CD14-positive monocyte (primary cell): ENCODE data around the gene LGI2. TPM values are rescaled to one million over a fixed set of nuclear protein-coding genes. Genes with fewer than 3 reads are reported as not detected.

Experiments used
- DNase-seq, 3 donors: peaks; one replicate each; pipeline ENCODE4 v3.0.0-alpha.2; 2011 to 2022
- H2AFZ ChIP-seq: 2 replicates; pipeline ENCODE4 v1.6.0; 2012; ENCODE audit warnings: mild to moderate bottlenecking, low read depth, low read length, inconsistent platforms; ENCODE audit not compliant: insufficient read depth, poor library complexity, severe bottlenecking
- H3K27ac ChIP-seq, 2 donors: 1 replicate in 1 of 2; 2 replicates in 1 of 2; pipeline ENCODE4 v1.5.1; 2012 to 2013; ENCODE audit warnings: low read length in 2 of 2, control low read depth in 1 of 2, inconsistent platforms in 1 of 2, low read depth in 1 of 2, mild to moderate bottlenecking in 1 of 2
- H3K27me3 ChIP-seq, 2 donors: one replicate each; pipeline versions ENCODE4 v1.6.0 to v1.6.1; 2011 to 2013; ENCODE audit warnings: low read length in 2 of 2; ENCODE audit not compliant: control insufficient read depth in 2 of 2, insufficient read depth in 2 of 2
- H3K36me3 ChIP-seq, 2 donors: replicated peaks in 1 of 2; 1 replicate in 1 of 2; 2 replicates in 1 of 2; pipeline versions ENCODE4 v1.5.1 to v1.6.1; 2012 to 2013; ENCODE audit warnings: low read length in 2 of 2, control low read depth in 1 of 2, inconsistent platforms in 1 of 2, mild to moderate bottlenecking in 1 of 2; ENCODE audit not compliant: insufficient read depth in 2 of 2, control insufficient read depth in 1 of 2
- H3K4me1 ChIP-seq, 2 donors: 1 replicate in 1 of 2; 2 replicates in 1 of 2; pipeline versions ENCODE4 v1.5.1 to v1.6.1; 2012 to 2013; ENCODE audit warnings: low read length in 2 of 2, control low read depth in 1 of 2, inconsistent platforms in 1 of 2, mild to moderate bottlenecking in 1 of 2, moderate library complexity in 1 of 2; ENCODE audit not compliant: insufficient read depth in 2 of 2, control insufficient read depth in 1 of 2
- H3K4me2 ChIP-seq: replicated peaks from 2 replicates; pipeline ENCODE3; 2012; ENCODE audit warnings: low read length, moderate library complexity, mild to moderate bottlenecking; ENCODE audit not compliant: poor library complexity, severe bottlenecking; ENCODE audit errors: extremely low read depth
- H3K4me3 ChIP-seq, 3 experiments: fragments of 200-600 bp in 1 of 3; sonication (generic) in 1 of 3; replicated peaks in 1 of 3; 1 replicate in 2 of 3; 2 replicates in 1 of 3; pipeline ENCODE4 v1.5.1; 2011 to 2013; ENCODE audit warnings: low read length in 3 of 3, mild to moderate bottlenecking in 3 of 3, control low read depth in 2 of 3, low read depth in 2 of 3, inconsistent platforms in 1 of 3, moderate library complexity in 1 of 3
- H3K79me2 ChIP-seq: 2 replicates; pipeline ENCODE4 v1.6.0; 2012; ENCODE audit warnings: mild to moderate bottlenecking, control low read depth, inconsistent platforms, low read length, moderate library complexity; ENCODE audit not compliant: insufficient read depth
- H3K9ac ChIP-seq: 2 replicates; pipeline ENCODE4 v1.6.0; 2017; ENCODE audit warnings: low read length, mild to moderate bottlenecking; ENCODE audit not compliant: insufficient read depth, poor library complexity, severe bottlenecking
- H3K9me3 ChIP-seq, 2 donors: replicated peaks in 1 of 2; 1 replicate in 1 of 2; 2 replicates in 1 of 2; pipeline versions ENCODE4 v1.5.1 to v1.6.1; 2012 to 2013; ENCODE audit warnings: low read length in 2 of 2, control low read depth in 1 of 2; ENCODE audit not compliant: control insufficient read depth in 1 of 2, insufficient read depth in 1 of 2
- H4K20me1 ChIP-seq: 2 replicates; pipeline ENCODE4 v1.6.0; 2012; ENCODE audit warnings: mild to moderate bottlenecking, low read length, control low read depth, moderate library complexity; ENCODE audit not compliant: insufficient read depth
- H3K27ac Mint-ChIP-seq, 7 donors: one replicate each; pipeline ENCODE4 v1.8.0; 2020; ENCODE audit warnings: mild to moderate bottlenecking in 7 of 7, mixed read lengths in 7 of 7, moderate library complexity in 6 of 7, inconsistent platforms in 2 of 7
- H3K27me3 Mint-ChIP-seq, 3 donors: one replicate each; pipeline ENCODE4 v1.8.0; 2021 to 2022; ENCODE audit warnings: low read depth in 3 of 3, mild to moderate bottlenecking in 3 of 3, mixed read lengths in 3 of 3, moderate library complexity in 3 of 3, inconsistent platforms in 1 of 3
- H3K36me3 Mint-ChIP-seq, 2 donors: one replicate each; pipeline ENCODE4 v1.8.0; 2020; ENCODE audit warnings: mixed read lengths in 2 of 2, inconsistent platforms in 1 of 2, mild to moderate bottlenecking in 1 of 2
- H3K4me1 Mint-ChIP-seq: one replicate; pipeline ENCODE4 v1.8.0; 2020; ENCODE audit warnings: mild to moderate bottlenecking, mixed read lengths
- H3K4me3 Mint-ChIP-seq, 2 donors: one replicate each; pipeline ENCODE4 v1.8.0; 2020; ENCODE audit warnings: mild to moderate bottlenecking in 2 of 2, mixed read lengths in 2 of 2, moderate library complexity in 1 of 2
- H3K9me3 Mint-ChIP-seq, 7 donors: one replicate each; pipeline ENCODE4 v1.8.0; 2020 to 2022; ENCODE audit warnings: mixed read lengths in 7 of 7, mild to moderate bottlenecking in 6 of 7, moderate library complexity in 6 of 7, inconsistent platforms in 2 of 7
- WGBS: methylation state at CpG from one replicate; pipeline ENCODE4 v1.1.5; 2013; ENCODE audit warnings: missing lambda C conversion rate; ENCODE audit not compliant: insufficient coverage; 5-methylcytosine and 5-hydroxymethylcytosine counted together
- intact Hi-C, 2 donors: fragments of 100-400 bp; cut with micrococcal nuclease; formaldehyde crosslinking; loops; one replicate each; pipeline versions ENCODE4 v1.15.0 to v1.15.1; 2023
- polyA plus RNA-seq, 3 donors: library from polyadenylated mRNA; depleted of rRNA in 1 of 3; unstranded in 2 of 3; stranded (reverse) in 1 of 3; fragments of 300-500 nt in 2 of 3; fragments of >200 nt in 1 of 3; fragmentation: Illumina TruSeq in 2 of 3; gene quantifications; 1 replicate in 2 of 3; 2 replicates in 1 of 3; pipeline ENCODE4 v1.2.3, GENCODE V29; 2012 to 2021
- TF ChIP-seq, protein P1 (sequence below): fragments of 200-600 bp; IDR thresholded peaks from one replicate; pipeline ENCODE4 v1.8.0; 2022; ENCODE audit warnings: antibody characterized with exemption, mild to moderate bottlenecking

LGI2 gene
- polyA plus RNA-seq, 3 donors = 0.30 to 0.33 TPM; not detected in 1

DNA sequence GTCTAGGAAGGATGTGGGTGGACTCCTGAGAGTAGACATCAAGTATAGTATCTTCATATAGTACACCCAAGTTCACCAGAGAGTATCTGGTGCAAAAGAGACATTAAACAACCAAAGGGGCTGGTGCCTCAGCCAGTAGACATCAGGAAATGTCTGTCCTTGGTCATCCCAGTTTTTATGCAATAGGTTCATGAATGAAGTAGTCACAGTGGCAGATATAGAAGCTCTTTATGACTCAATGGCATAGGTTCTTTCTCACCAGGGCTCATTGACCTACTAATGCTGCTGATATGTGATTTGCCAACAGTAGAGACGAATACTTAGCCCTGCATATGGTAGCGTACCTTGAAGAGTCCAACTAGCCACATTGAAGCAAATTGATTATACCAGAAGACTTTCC is 72.9 kb downstream of the LGI2 start:
- no peak overlapping the region for H3K27ac Mint-ChIP-seq
- Histone ChIP-seq H3K4me3 (no peak overlapping the region), H3K36me3 (no peaks in the 10 kb centered on the region), H4K20me1 (no peaks in the 10 kb centered on the region), H3K9me3 (peaks cover 8 to 9% of the 10 kb centered on the region in 2 donors), H3K27ac (no peak overlapping the region), H3K4me1 (peaks cover 0 to 5% of the 10 kb centered on the region in 2 donors), H3K9ac (no peak overlapping the region), H2AFZ (no peak overlapping the region), H3K79me2 (no peaks in the 10 kb centered on the region), H3K4me2 (no peak overlapping the region), H3K27me3 (no peaks in the 10 kb centered on the region)
- no peak overlapping the region for H3K4me3 Mint-ChIP-seq
- TF ChIP-seq, protein P1, sequence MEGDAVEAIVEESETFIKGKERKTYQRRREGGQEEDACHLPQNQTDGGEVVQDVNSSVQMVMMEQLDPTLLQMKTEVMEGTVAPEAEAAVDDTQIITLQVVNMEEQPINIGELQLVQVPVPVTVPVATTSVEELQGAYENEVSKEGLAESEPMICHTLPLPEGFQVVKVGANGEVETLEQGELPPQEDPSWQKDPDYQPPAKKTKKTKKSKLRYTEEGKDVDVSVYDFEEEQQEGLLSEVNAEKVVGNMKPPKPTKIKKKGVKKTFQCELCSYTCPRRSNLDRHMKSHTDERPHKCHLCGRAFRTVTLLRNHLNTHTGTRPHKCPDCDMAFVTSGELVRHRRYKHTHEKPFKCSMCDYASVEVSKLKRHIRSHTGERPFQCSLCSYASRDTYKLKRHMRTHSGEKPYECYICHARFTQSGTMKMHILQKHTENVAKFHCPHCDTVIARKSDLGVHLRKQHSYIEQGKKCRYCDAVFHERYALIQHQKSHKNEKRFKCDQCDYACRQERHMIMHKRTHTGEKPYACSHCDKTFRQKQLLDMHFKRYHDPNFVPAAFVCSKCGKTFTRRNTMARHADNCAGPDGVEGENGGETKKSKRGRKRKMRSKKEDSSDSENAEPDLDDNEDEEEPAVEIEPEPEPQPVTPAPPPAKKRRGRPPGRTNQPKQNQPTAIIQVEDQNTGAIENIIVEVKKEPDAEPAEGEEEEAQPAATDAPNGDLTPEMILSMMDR = no peak
- H3K27me3 Mint-ChIP-seq = peaks cover 0 to 2% (median 2%) of the 10 kb centered on the region in 3 donors
- DNase-seq = no peak
- 100% methylated on average over 2 of the region's 2 CpGs for WGBS
- peaks cover 0 to 2% of the 10 kb centered on the region in 2 donors for H3K36me3 Mint-ChIP-seq
- peaks cover 8 to 17% (median 12%) of the 10 kb centered on the region in 7 donors for H3K9me3 Mint-ChIP-seq
- H3K4me1 Mint-ChIP-seq = peaks cover 5% of the 10 kb centered on the region
- intact Hi-C loops = no loop called here

DNA sequence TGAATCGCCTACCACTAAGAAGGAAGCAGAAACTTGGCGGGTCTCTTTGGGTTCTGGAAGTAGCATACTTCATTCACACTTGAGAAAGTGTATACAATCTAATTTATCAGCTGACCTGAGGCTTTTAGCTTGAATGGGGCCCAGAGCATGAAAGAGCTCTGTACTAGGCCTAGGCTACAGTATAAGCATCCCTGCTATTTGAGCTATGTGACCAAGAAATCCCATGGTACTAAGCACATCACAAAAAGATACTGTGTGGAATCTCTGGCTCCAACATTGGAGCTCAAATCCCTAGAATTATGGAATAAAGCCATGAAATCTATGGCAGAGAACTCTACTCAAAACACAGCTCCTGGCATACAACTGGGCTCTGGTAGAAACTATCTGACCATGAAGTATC is 74.0 kb downstream of the LGI2 start:
- TF ChIP-seq, protein P1 = no peak
- intact Hi-C loops = no loop called here
- H3K9me3 Mint-ChIP-seq = peaks cover 8 to 17% (median 11%) of the 10 kb centered on the region in 7 donors

More for the DNA sequence above, 74.0 kb downstream of the LGI2 start:
- Histone ChIP-seq H3K27me3 (no peaks in the 10 kb centered on the region), H3K4me2 (no peak overlapping the region), H3K27ac (no peak overlapping the region), H4K20me1 (no peaks in the 10 kb centered on the region), H3K36me3 (no peaks in the 10 kb centered on the region), H3K9ac (no peak overlapping the region), H3K4me3 (no peak overlapping the region), H2AFZ (no peak overlapping the region), H3K79me2 (no peaks in the 10 kb centered on the region), H3K9me3 (peaks cover 8 to 9% of the 10 kb centered on the region in 2 donors), H3K4me1 (peaks cover 0 to 5% of the 10 kb centered on the region in 2 donors)
- H3K4me3 Mint-ChIP-seq = no peak overlapping the region
- no peak overlapping the region for H3K27ac Mint-ChIP-seq
- peaks cover 0 to 2% of the 10 kb centered on the region in 2 donors for H3K36me3 Mint-ChIP-seq
- no peak for DNase-seq
- peaks cover 5% of the 10 kb centered on the region for H3K4me1 Mint-ChIP-seq
- WGBS = 100% methylated on average over 1 of the region's 2 CpGs
- peaks cover 0 to 3% (median 2%) of the 10 kb centered on the region in 3 donors for H3K27me3 Mint-ChIP-seq
